NT2/D1 (cell line): ENCODE measurements around the gene CELSR1.

Source experiments
- SUZ12 ChIP-seq: IDR thresholded peaks from 2 replicates; pipeline ENCODE4 v1.6.1; 2011; ENCODE audit not compliant: insufficient read length, insufficient read depth; ENCODE audit errors: extremely low read depth
- ZNF274 ChIP-seq: IDR thresholded peaks from 2 replicates; pipeline ENCODE4 v1.6.1; 2011; ENCODE audit warnings: mild to moderate bottlenecking, low read depth, low read length

DNA sequence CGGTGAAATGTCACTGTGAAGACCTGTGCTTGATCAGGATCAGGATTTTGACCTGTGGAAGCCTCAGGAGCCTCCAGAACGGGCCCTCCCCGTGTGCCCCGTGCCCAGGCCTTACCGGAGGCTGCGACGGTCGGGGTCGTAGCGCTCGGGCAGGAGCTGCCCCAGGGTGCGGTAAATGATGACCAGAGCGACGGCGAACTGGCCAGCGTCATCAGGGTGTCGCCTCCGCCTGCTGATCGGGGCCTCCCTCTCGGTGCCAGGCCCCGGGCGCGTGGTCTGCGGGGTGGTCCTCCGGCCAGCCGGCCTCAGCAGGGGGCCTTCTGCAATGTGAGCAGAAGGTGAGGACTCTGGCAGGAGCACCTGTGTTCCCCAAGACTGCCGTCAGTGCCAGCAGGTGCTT is 155.7 kb downstream of the CELSR1 start:
- TF ChIP-seq SUZ12: no peak
- no peak for TF ChIP-seq ZNF274
